Nephron progenitor cell (in vitro differentiated cells): ENCODE data around the gene SIPA1.
A peak's percentile ranks its signal among the peaks of the same experiment; 100 is the strongest.

Experiments
- DNase-seq: peaks from one replicate; pipeline ENCODE4 v3.0.0; 2021
- H3K27ac Mint-ChIP-seq: 2 replicates; pipeline ENCODE4 v1.8.0; 2021; ENCODE audit warnings: mild to moderate bottlenecking, moderate library complexity, mixed read lengths
- H3K27me3 Mint-ChIP-seq: 2 replicates; pipeline ENCODE4 v1.8.0; 2021; ENCODE audit warnings: mild to moderate bottlenecking, low read depth, mixed read lengths; ENCODE audit not compliant: poor library complexity
- H3K36me3 Mint-ChIP-seq: 2 replicates; pipeline ENCODE4 v1.8.0; 2021; ENCODE audit warnings: low read depth, mixed read lengths
- H3K4me1 Mint-ChIP-seq: 2 replicates; pipeline ENCODE4 v1.8.0; 2021; ENCODE audit warnings: mixed read lengths
- H3K4me3 Mint-ChIP-seq: 2 replicates; pipeline ENCODE4 v1.8.0; 2021; ENCODE audit warnings: mild to moderate bottlenecking, moderate library complexity, mixed read lengths
- H3K9me3 Mint-ChIP-seq: 2 replicates; pipeline ENCODE4 v1.8.0; 2021; ENCODE audit warnings: mild to moderate bottlenecking, moderate library complexity, mixed read lengths
- TF ChIP-seq, protein P1 (sequence below): fragments of 200-600 bp; sonication (generic); IDR thresholded peaks from 2 replicates; pipeline ENCODE4 v1.5.0; 2021; ENCODE audit warnings: antibody characterized with exemption

The SIPA1 gene

DNA sequence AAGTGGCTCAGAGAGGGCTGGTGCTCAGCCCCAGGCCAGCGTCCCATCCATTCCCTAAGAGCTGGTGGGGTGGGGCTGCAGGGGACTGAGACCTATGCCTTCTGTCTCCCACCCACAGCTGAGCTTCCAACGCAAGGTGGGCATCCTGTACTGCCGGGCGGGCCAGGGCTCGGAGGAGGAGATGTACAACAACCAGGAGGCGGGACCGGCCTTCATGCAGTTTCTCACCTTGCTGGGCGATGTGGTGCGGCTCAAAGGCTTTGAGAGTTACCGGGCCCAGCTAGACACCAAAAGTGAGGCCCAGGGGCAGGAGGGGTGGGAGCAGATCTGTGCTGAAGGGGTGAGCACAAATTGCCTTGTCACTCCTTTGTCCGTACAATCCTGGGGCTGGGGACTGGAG, 6.9 kb downstream of the SIPA1 start:
- H3K4me1 Mint-ChIP-seq = peaks cover 31% of the 10 kb centered on the region
- no peaks in the 10 kb centered on the region for H3K9me3 Mint-ChIP-seq
- peaks cover 11% of the 10 kb centered on the region for H3K36me3 Mint-ChIP-seq
- H3K27ac Mint-ChIP-seq = no peak overlapping the region
- no peak for DNase-seq
- H3K4me3 Mint-ChIP-seq = no peak overlapping the region
- TF ChIP-seq, protein P1, sequence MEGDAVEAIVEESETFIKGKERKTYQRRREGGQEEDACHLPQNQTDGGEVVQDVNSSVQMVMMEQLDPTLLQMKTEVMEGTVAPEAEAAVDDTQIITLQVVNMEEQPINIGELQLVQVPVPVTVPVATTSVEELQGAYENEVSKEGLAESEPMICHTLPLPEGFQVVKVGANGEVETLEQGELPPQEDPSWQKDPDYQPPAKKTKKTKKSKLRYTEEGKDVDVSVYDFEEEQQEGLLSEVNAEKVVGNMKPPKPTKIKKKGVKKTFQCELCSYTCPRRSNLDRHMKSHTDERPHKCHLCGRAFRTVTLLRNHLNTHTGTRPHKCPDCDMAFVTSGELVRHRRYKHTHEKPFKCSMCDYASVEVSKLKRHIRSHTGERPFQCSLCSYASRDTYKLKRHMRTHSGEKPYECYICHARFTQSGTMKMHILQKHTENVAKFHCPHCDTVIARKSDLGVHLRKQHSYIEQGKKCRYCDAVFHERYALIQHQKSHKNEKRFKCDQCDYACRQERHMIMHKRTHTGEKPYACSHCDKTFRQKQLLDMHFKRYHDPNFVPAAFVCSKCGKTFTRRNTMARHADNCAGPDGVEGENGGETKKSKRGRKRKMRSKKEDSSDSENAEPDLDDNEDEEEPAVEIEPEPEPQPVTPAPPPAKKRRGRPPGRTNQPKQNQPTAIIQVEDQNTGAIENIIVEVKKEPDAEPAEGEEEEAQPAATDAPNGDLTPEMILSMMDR = no peak
- H3K27me3 Mint-ChIP-seq = peaks cover 22% of the 10 kb centered on the region

DNA sequence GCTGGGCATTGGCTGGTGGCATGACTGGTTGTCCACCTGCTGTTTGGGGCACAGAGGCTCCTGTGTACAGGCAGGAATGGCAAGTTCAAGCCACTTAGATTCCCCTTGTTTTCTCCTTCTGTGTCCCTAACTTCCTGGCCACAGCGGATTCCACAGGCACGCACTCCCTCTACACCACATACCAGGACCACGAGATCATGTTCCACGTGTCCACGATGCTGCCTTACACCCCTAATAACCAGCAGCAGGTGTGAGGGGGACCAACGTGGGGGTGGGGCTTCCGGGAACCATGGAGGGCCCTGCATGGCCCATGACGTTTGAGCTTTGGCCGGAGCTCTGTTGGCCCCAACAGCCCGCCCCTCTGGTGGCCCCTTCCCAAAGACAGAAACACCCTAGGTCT, 7.8 kb downstream of the SIPA1 start:
- DNase-seq = no peak
- no peak overlapping the region for H3K27ac Mint-ChIP-seq
- TF ChIP-seq, protein P1 = no peak
- H3K27me3 Mint-ChIP-seq = peaks cover 22% of the 10 kb centered on the region
- H3K9me3 Mint-ChIP-seq = no peaks in the 10 kb centered on the region
- peaks cover 39% of the 10 kb centered on the region for H3K4me1 Mint-ChIP-seq
- H3K4me3 Mint-ChIP-seq = no peak overlapping the region
- H3K36me3 Mint-ChIP-seq = peaks cover 11% of the 10 kb centered on the region

DNA sequence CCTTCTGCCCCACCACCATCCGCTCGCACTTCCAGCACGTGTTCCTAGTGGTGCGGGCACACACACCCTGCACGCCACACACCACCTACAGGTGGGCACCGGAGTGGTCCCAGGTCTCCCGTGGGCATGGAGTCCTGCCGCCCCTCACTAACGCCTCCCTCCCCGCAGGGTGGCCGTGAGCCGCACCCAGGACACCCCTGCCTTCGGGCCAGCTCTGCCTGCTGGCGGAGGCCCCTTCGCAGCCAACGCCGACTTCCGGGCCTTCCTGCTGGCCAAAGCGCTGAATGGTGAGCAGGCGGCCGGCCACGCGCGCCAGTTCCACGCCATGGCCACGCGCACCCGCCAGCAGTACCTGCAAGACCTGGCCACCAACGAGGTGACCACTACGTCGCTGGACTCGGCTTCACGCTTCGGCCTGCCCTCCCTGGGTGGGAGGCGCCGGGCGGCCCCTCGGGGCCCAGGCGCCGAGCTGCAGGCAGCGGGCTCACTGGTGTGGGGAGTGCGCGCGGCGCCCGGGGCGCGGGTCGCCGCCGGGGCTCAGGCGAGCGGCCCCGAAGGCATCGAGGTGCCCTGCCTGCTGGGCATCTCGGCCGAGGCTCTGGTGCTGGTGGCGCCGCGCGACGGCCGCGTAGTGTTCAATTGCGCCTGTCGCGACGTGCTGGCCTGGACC, 8.5 kb downstream of the SIPA1 start:
- peaks cover 11% of the 10 kb centered on the region for H3K36me3 Mint-ChIP-seq
- TF ChIP-seq, protein P1 = no peak
- no peak overlapping the region for H3K4me3 Mint-ChIP-seq
- peaks cover 46% of the 10 kb centered on the region for H3K4me1 Mint-ChIP-seq
- H3K9me3 Mint-ChIP-seq = no peaks in the 10 kb centered on the region
- peaks cover 22% of the 10 kb centered on the region for H3K27me3 Mint-ChIP-seq
- no peak for DNase-seq
- H3K27ac Mint-ChIP-seq = no peak overlapping the region

DNA sequence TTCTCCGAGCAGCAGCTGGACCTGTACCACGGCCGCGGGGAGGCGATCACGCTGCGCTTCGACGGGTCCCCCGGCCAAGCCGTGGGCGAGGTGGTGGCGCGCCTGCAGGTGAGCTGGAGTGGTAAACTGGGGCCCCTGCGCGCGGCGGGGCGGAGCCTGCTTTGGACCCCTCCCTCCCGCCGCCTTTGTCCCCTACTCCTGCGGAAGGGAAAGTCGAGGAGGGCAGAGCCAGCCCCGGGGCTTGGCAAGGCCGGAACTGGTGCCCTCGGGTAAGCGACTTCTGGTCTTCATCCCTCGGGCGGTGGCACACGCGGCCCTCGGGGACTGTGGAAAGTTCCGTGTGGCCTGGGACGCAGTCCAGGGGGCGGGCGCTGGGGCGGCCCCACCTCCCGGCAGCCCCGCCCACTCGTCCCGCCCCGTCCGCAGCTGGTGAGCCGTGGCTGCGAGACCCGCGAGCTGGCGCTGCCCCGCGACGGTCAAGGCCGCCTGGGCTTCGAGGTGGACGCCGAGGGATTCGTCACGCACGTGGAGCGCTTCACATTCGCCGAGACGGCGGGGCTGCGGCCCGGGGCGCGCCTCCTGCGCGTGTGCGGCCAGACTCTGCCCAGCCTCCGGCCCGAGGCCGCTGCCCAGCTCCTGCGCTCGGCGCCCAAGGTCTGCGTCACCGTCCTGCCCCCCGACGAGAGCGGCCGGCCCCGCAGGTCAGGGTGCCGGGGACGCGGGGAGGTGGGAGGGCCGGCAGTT, 9.2 kb downstream of the SIPA1 start:
- no peaks in the 10 kb centered on the region for H3K9me3 Mint-ChIP-seq
- H3K4me1 Mint-ChIP-seq = peaks cover 47% of the 10 kb centered on the region
- H3K27ac Mint-ChIP-seq = no peak overlapping the region
- no peak overlapping the region for H3K4me3 Mint-ChIP-seq
- peaks cover 22% of the 10 kb centered on the region for H3K27me3 Mint-ChIP-seq
- TF ChIP-seq, protein P1 = no peak
- H3K36me3 Mint-ChIP-seq = peaks cover 11% of the 10 kb centered on the region
- DNase-seq = peak; percentile 70

DNA sequence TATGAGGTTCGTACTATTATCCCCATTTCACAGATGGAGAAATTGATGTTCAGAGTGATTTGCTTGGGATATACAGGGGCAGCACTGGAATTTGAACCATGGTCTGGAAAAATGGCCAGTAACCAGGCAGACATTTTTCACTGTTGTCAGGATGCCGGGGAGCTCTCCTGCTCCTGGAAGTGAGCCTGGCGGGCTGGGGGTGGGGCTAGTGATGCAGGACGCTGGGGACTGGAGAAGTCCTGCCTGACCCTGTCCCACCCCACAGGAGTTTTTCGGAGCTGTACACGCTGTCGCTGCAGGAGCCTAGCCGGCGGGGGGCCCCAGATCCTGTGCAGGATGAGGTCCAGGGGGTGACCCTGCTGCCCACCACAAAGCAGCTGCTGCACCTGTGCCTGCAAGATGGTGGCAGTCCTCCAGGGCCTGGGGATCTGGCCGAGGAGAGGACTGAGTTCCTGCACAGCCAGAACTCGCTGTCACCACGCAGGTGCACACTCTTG, 11.1 kb downstream of the SIPA1 start:
- Mint-ChIP-seq H3K4me3 (no peak overlapping the region), H3K27me3 (peaks cover 17% of the 10 kb centered on the region), H3K9me3 (no peaks in the 10 kb centered on the region), H3K27ac (no peak overlapping the region), H3K36me3 (peaks cover 19% of the 10 kb centered on the region), H3K4me1 (peaks cover 54% of the 10 kb centered on the region)
- DNase-seq = no peak
- TF ChIP-seq, protein P1 = no peak
